Liver (tissue), 9 donors: ENCODE data around the gene HEPHL1. TPM values are rescaled to one million over a fixed set of nuclear protein-coding genes. Genes with fewer than 3 reads are reported as not detected.

Experiments
- DNase-seq: peaks from one replicate; pipeline ENCODE4 v3.0.0-alpha.2; 2017; ENCODE audit warnings: low spot score
- H3K27ac ChIP-seq, 2 donors: one replicate each; pipeline ENCODE4 v1.7.0; 2013; ENCODE audit warnings: inconsistent platforms in 2 of 2, low read length in 2 of 2, control low read depth in 1 of 2, low read depth in 1 of 2, mild to moderate bottlenecking in 1 of 2
- H3K27me3 ChIP-seq, 4 donors: one replicate each; pipeline versions ENCODE4 v1.6.1 to v1.7.0; 2013; ENCODE audit warnings: low read length in 3 of 4, inconsistent platforms in 1 of 4, mild to moderate bottlenecking in 1 of 4, moderate library complexity in 1 of 4; ENCODE audit not compliant: control insufficient read depth in 4 of 4, insufficient read depth in 4 of 4
- H3K36me3 ChIP-seq, 4 donors: one replicate each; pipeline versions ENCODE4 v1.6.1 to v1.7.0; 2013; ENCODE audit warnings: low read length in 3 of 4, mild to moderate bottlenecking in 3 of 4, low read depth in 1 of 4, moderate library complexity in 1 of 4; ENCODE audit not compliant: control insufficient read depth in 4 of 4, insufficient read depth in 3 of 4
- H3K4me1 ChIP-seq, 4 donors: one replicate each; pipeline versions ENCODE4 v1.6.1 to v1.7.0; 2013; ENCODE audit warnings: low read length in 3 of 4, mild to moderate bottlenecking in 3 of 4, moderate library complexity in 1 of 4; ENCODE audit not compliant: control insufficient read depth in 4 of 4, insufficient read depth in 4 of 4
- H3K4me3 ChIP-seq, 3 donors: one replicate each; pipeline versions ENCODE4 v1.6.1 to v1.7.0; 2013; ENCODE audit warnings: low read length in 3 of 3, control low read depth in 1 of 3, low read depth in 1 of 3, mild to moderate bottlenecking in 1 of 3
- H3K9ac ChIP-seq, 2 donors: one replicate each; pipeline ENCODE4 v1.7.0; 2013; ENCODE audit warnings: low read length in 2 of 2, mild to moderate bottlenecking in 2 of 2, moderate library complexity in 2 of 2, control low read depth in 1 of 2, low read depth in 1 of 2
- H3K9me3 ChIP-seq, 4 donors: one replicate each; pipeline versions ENCODE4 v1.6.1 to v1.7.0; 2013; ENCODE audit warnings: low read length in 3 of 4; ENCODE audit not compliant: control insufficient read depth in 4 of 4
- ATF3 ChIP-seq: IDR thresholded peaks from 2 replicates; pipeline ENCODE4 v1.6.1; 2016; ENCODE audit warnings: antibody characterized with exemption
- EGR1 ChIP-seq, 2 donors: IDR thresholded peaks; 2 replicates each; pipeline ENCODE4 v1.6.1; 2016 to 2018; ENCODE audit warnings: antibody characterized with exemption in 2 of 2, low read depth in 2 of 2
- FOXA2 ChIP-seq: IDR thresholded peaks from 2 replicates; pipeline ENCODE4 v1.6.1; 2016; ENCODE audit warnings: antibody characterized with exemption
- GABPA ChIP-seq, 2 donors: IDR thresholded peaks in 1 of 2; conservative IDR thresholded peaks in 1 of 2; 2 replicates each; pipeline ENCODE4 v1.6.1; 2016; ENCODE audit warnings: antibody characterized with exemption in 2 of 2, mild to moderate bottlenecking in 1 of 2, moderate library complexity in 1 of 2
- HNF4A ChIP-seq, 2 donors: conservative IDR thresholded peaks; 2 replicates each; pipeline ENCODE4 v1.6.1; 2016; ENCODE audit warnings: antibody characterized with exemption in 2 of 2, mild to moderate bottlenecking in 2 of 2
- HNF4G ChIP-seq: IDR thresholded peaks from 2 replicates; pipeline ENCODE4 v1.6.1; 2016; ENCODE audit warnings: antibody characterized with exemption
- MAX ChIP-seq: IDR thresholded peaks from 2 replicates; pipeline ENCODE4 v1.6.1; 2016; ENCODE audit warnings: antibody characterized with exemption
- NR2F2 ChIP-seq: IDR thresholded peaks from 2 replicates; pipeline ENCODE4 v1.6.1; 2016; ENCODE audit warnings: antibody characterized with exemption
- RAD21 ChIP-seq, 2 donors: IDR thresholded peaks; 2 replicates each; pipeline ENCODE4 v1.6.1; 2016; ENCODE audit warnings: antibody characterized with exemption in 2 of 2, mild to moderate bottlenecking in 2 of 2
- REST ChIP-seq: IDR thresholded peaks from 2 replicates; pipeline ENCODE4 v1.6.1; 2016; ENCODE audit warnings: antibody characterized with exemption, mild to moderate bottlenecking
- RXRA ChIP-seq, 2 donors: IDR thresholded peaks; 2 replicates each; pipeline ENCODE4 v1.6.1; 2017 to 2018; ENCODE audit warnings: antibody characterized with exemption in 2 of 2, mild to moderate bottlenecking in 1 of 2
- SP1 ChIP-seq: IDR thresholded peaks from 2 replicates; pipeline ENCODE4 v1.6.1; 2018; ENCODE audit warnings: antibody characterized with exemption, mild to moderate bottlenecking
- TAF1 ChIP-seq: conservative IDR thresholded peaks from 2 replicates; pipeline ENCODE4 v1.6.1; 2016; ENCODE audit warnings: antibody characterized with exemption, mild to moderate bottlenecking
- YY1 ChIP-seq: IDR thresholded peaks from 2 replicates; pipeline ENCODE4 v1.6.1; 2016; ENCODE audit warnings: antibody characterized with exemption, mild to moderate bottlenecking
- WGBS: extraction: QIAGEN DNeasy Blood & Tissue Kit; methylation state at CpG from one replicate; pipeline ENCODE4 v1.1.7; 2013; 5-methylcytosine and 5-hydroxymethylcytosine counted together
- polyA plus RNA-seq, 2 donors: library from polyadenylated mRNA; stranded (reverse) in 1 of 2; unstranded in 1 of 2; fragments of 200-250 nt in 1 of 2; fragments of >200 nt in 1 of 2; fragmentation: Nextera tagmentation in 1 of 2; extraction: Ambion mirVana in 1 of 2; gene quantifications; one replicate each; pipeline versions ENCODE4 v1.2.1 to v1.2.3, GENCODE V29; 2013 to 2015
- total RNA-seq, 2 donors: library from RNA; depleted of rRNA; stranded (reverse); fragments of >200 nt; gene quantifications; one replicate each; pipeline ENCODE4 v1.2.3, GENCODE V29; 2014
- donor health status: healthy.
- donor health status: healthy.
- donor health status: healthy.
- donor health status: healthy.
- donor health status: healthy.

The HEPHL1 gene
- total and polyA plus RNA-seq, 4 donors, result 0.19 TPM; not detected in 3

DNA sequence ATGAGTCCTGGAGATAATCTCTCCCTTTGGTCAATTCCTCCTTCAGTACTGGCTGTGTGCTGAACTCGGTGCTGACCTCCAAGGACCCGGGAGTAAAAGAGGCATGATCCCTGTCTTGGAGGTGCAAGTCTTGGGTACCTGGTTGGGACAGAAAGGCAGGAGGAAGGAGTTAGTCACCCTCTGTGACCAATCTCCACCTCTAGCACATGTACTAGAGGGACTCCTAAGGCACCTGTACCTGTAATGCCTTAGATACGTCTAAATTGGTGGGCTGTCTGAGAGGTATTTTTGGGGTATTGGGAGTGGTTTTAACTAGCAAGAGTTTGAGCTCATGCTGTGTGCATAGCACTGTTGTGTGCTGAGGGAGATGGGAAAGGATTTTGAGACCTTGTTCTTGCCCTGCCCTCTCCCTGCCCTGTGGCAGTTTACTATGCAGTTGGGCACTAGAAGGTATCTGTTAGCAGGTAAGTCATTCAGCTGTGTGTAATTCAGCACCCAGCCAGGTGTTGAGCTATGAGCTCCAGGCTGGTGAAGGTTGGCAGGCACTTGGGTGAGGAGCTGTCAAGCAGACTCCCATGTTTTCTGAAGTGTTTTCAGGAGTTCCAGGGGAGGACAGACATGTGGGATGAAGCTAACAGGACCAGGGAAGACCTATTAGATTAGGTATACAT is 110.0 kb downstream of the HEPHL1 start:
- Histone ChIP-seq H3K4me1 (peaks cover 17 to 55% (median 34%) of the 10 kb centered on the region in 4 donors), H3K36me3 (no peaks in the 10 kb centered on the region), H3K27ac (peak overlapping the region; percentile 63 to 78), H3K9ac (no peak overlapping the region), H3K9me3 (no peaks in the 10 kb centered on the region), H3K4me3 (peak overlapping the region in 1 of 3 donors; percentile 19), H3K27me3 (no peaks in the 10 kb centered on the region)
- no peak for DNase-seq
- no peak for TF ChIP-seq NR2F2
- TF ChIP-seq HNF4G, result no peak
- TF ChIP-seq ATF3, result no peak
- TF ChIP-seq REST, result no peak
- 65% methylated on average over 3 of the region's 3 CpGs for WGBS

GRCh38 chr11:94131718-94132115 is 110.6 kb downstream of the HEPHL1 start:
- H3K27ac ChIP-seq, result peak overlapping the region; percentile 63 to 78
- H3K27me3 ChIP-seq, result no peaks in the 10 kb centered on the region
- no peaks in the 10 kb centered on the region for H3K36me3 ChIP-seq
- WGBS, result 8% methylated on average over 1 of the region's 1 CpG
- no peak overlapping the region for H3K9ac ChIP-seq
- peaks cover 17 to 55% (median 34%) of the 10 kb centered on the region in 4 donors for H3K4me1 ChIP-seq
- TF ChIP-seq GABPA (IDR thresholded peaks at IDR 0.05 in 1 of 2, conservative IDR thresholded peaks at IDR 0.05 in 1 of 2) (no peak), RXRA (IDR thresholded peaks at IDR 0.05) (peak; percentile 16 to 39), SP1 (no peak), MAX (no peak), FOXA2 (no peak), ATF3 (no peak), RAD21 (IDR thresholded peaks at IDR 0.05) (peak in 1 of 2 donors; percentile 10), HNF4A (conservative IDR thresholded peaks at IDR 0.05) (no peak), EGR1 (IDR thresholded peaks at IDR 0.05; ENCODE audit: low read depth in 2 of 2) (no peak), YY1 (peak; percentile 26), REST (no peak), TAF1 (no peak), NR2F2 (peak; percentile 27)
- no peak overlapping the region for H3K4me3 ChIP-seq
- DNase-seq, result no peak
- H3K9me3 ChIP-seq, result no peaks in the 10 kb centered on the region
